Fibroblast of the aortic adventitia (primary cell): ENCODE measurements around the gene COL11A2. TPM values are rescaled to one million over a fixed set of nuclear protein-coding genes. Genes with fewer than 3 reads are reported as not detected.
A peak's percentile ranks its signal among the peaks of the same experiment; 100 is the strongest.

Experiments used
- DNase-seq: peaks from one replicate; pipeline ENCODE4 v3.0.0-alpha.2; 2010; ENCODE audit warnings: low read depth
- H3K4me3 ChIP-seq: 2 replicates; pipeline ENCODE4 v1.5.1; 2011; ENCODE audit warnings: low read depth, mild to moderate bottlenecking, control low read depth, low read length, moderate library complexity
- CTCF ChIP-seq: IDR thresholded peaks from 2 replicates; pipeline ENCODE4 v1.5.1; 2011; ENCODE audit warnings: mild to moderate bottlenecking, low read length, control low read depth, inconsistent platforms; ENCODE audit not compliant: insufficient read depth
- total RNA-seq: library from RNA; depleted of rRNA; stranded (reverse); fragments of >200 nt; gene quantifications from 2 replicates; pipeline ENCODE4 v1.2.3, GENCODE V29; 2012; ENCODE audit warnings: low replicate concordance

The COL11A2 gene
- total RNA-seq, 1 donor: 0.09 TPM

GRCh38 chr6:33140556-33140955 lies 51.7 kb downstream of the COL11A2 start:
- no peak for DNase-seq
- no peak overlapping the region for H3K4me3 ChIP-seq
- no peak for TF ChIP-seq CTCF

GRCh38 chr6:33139596-33140206 lies 52.6 kb downstream of the COL11A2 start:
- no peak overlapping the region for H3K4me3 ChIP-seq
- DNase-seq: no peak
- TF ChIP-seq CTCF: no peak

- no peak for DNase-seq
- TF ChIP-seq CTCF: no peak
- H3K4me3 ChIP-seq: no peak overlapping the region
Measured at GRCh38 chr6:33136310-33136900, 55.9 kb downstream of the COL11A2 start.

GRCh38 chr6:33132081-33132524 lies 60.2 kb downstream of the COL11A2 start:
- TF ChIP-seq CTCF: no peak
- H3K4me3 ChIP-seq: no peak overlapping the region
- no peak for DNase-seq

- TF ChIP-seq CTCF: no peak
- no peak overlapping the region for H3K4me3 ChIP-seq
- DNase-seq: no peak
Measured at GRCh38 chr6:33128318-33128717, 63.9 kb downstream of the COL11A2 start.

GRCh38 chr6:33126101-33126714 lies 66.1 kb downstream of the COL11A2 start:
- no peak overlapping the region for H3K4me3 ChIP-seq
- TF ChIP-seq CTCF: peak; percentile 66
- peak; percentile 42 for DNase-seq

GRCh38 chr6:33124947-33125346 lies 67.3 kb downstream of the COL11A2 start:
- DNase-seq: no peak
- no peak overlapping the region for H3K4me3 ChIP-seq
- no peak for TF ChIP-seq CTCF
